Naive thymus-derived CD4-positive, alpha-beta T cell (primary cell): Measurements from ENCODE around the gene INSYN2A. TPM values are rescaled to one million over a fixed set of nuclear protein-coding genes. Genes with fewer than 3 reads are reported as not detected.

ENCODE experiments used
- ATAC-seq: fragments of 150-1000 bp; cut with Tn5 transposase; 2 replicates; pipeline ENCODE4 v1.10.0; 2021; ENCODE audit warnings: mild to moderate bottlenecking, moderate library complexity
- CTCF ChIA-PET: fragments of 350-600 bp; sonication (Branson Sonifier 250); formaldehyde crosslinking; loops from one replicate; lab custom pipeline; 2021; ENCODE audit warnings: antibody characterized with exemption; lab: Charles Lee
- POLR2A ChIA-PET: fragments of 350-600 bp; sonication (Branson Sonifier 250); formaldehyde crosslinking; loops from one replicate; lab custom pipeline; 2021; ENCODE audit warnings: antibody characterized with exemption, inconsistent platforms; lab: Charles Lee
- DNase-seq, 9 donors: peaks; one replicate each; pipeline versions ENCODE4 v3.0.0 to v3.0.0-alpha.2; 2020 to 2022; ENCODE audit warnings: mixed read lengths in 1 of 9
- H3K27ac ChIP-seq: one replicate; pipeline ENCODE4 v1.7.0; 2013; ENCODE audit warnings: mild to moderate bottlenecking, low read depth, low read length, moderate library complexity
- H3K27me3 ChIP-seq, 2 donors: one replicate each; pipeline ENCODE4 v1.7.0; 2013; ENCODE audit warnings: low read length in 2 of 2, mild to moderate bottlenecking in 2 of 2, moderate library complexity in 2 of 2; ENCODE audit not compliant: control insufficient read depth in 2 of 2, insufficient read depth in 2 of 2
- H3K36me3 ChIP-seq, 3 experiments: 1 replicate in 2 of 3; 2 replicates in 1 of 3; pipeline ENCODE4 v1.7.0; 2013; ENCODE audit warnings: low read length in 3 of 3, mild to moderate bottlenecking in 3 of 3, moderate library complexity in 1 of 3; ENCODE audit not compliant: insufficient read depth in 3 of 3, control insufficient read depth in 2 of 3
- H3K4me1 ChIP-seq, 2 donors: one replicate each; pipeline ENCODE4 v1.7.0; 2013; ENCODE audit warnings: low read length in 2 of 2, mild to moderate bottlenecking in 2 of 2, moderate library complexity in 1 of 2; ENCODE audit not compliant: control insufficient read depth in 2 of 2, insufficient read depth in 2 of 2
- H3K4me3 ChIP-seq: 2 replicates; pipeline ENCODE4 v1.7.0; 2013; ENCODE audit warnings: mild to moderate bottlenecking, low read length
- H3K9me3 ChIP-seq, 3 experiments: 1 replicate in 2 of 3; 2 replicates in 1 of 3; pipeline ENCODE4 v1.7.0; 2013; ENCODE audit warnings: low read length in 3 of 3; ENCODE audit not compliant: control insufficient read depth in 2 of 3
- H3K27ac Mint-ChIP-seq, 9 donors: one replicate each; pipeline ENCODE4 v1.8.0; 2020 to 2022; ENCODE audit warnings: mixed read lengths in 9 of 9, mild to moderate bottlenecking in 8 of 9, moderate library complexity in 5 of 9, inconsistent platforms in 2 of 9
- H3K27me3 Mint-ChIP-seq, 5 donors: one replicate each; pipeline ENCODE4 v1.8.0; 2021 to 2022; ENCODE audit warnings: mixed read lengths in 5 of 5, mild to moderate bottlenecking in 1 of 5
- H3K36me3 Mint-ChIP-seq, 5 donors: one replicate each; pipeline ENCODE4 v1.8.0; 2020 to 2022; ENCODE audit warnings: mixed read lengths in 5 of 5, mild to moderate bottlenecking in 3 of 5, inconsistent platforms in 1 of 5
- H3K4me1 Mint-ChIP-seq, 7 donors: one replicate each; pipeline ENCODE4 v1.8.0; 2020 to 2022; ENCODE audit warnings: mixed read lengths in 7 of 7, mild to moderate bottlenecking in 3 of 7, inconsistent platforms in 1 of 7
- H3K4me3 Mint-ChIP-seq, 10 donors: one replicate each; pipeline ENCODE4 v1.8.0; 2020 to 2022; ENCODE audit warnings: mild to moderate bottlenecking in 10 of 10, mixed read lengths in 10 of 10, moderate library complexity in 6 of 10, inconsistent platforms in 2 of 10
- H3K9me3 Mint-ChIP-seq, 11 donors: one replicate each; pipeline ENCODE4 v1.8.0; 2020 to 2022; ENCODE audit warnings: mixed read lengths in 11 of 11, mild to moderate bottlenecking in 4 of 11, inconsistent platforms in 1 of 11, moderate library complexity in 1 of 11
- intact Hi-C, 2 donors: fragments of 100-400 bp; cut with micrococcal nuclease; formaldehyde crosslinking; loops; one replicate each; pipeline ENCODE4 v1.15.1; 2023
- polyA plus RNA-seq, 2 donors: library from polyadenylated mRNA; unstranded; fragments of 300-500 nt; fragmentation: Illumina TruSeq; gene quantifications; one replicate each; pipeline ENCODE4 v1.2.3, GENCODE V29; 2021
- total RNA-seq, 6 experiments: library from RNA in 5 of 6; stranded (reverse) in 5 of 6; gene quantifications; 1 replicate in 5 of 6; 2 replicates in 1 of 6; pipeline ENCODE4 v1.2.3 and lab custom pipeline; 2021 to 2026

INSYN2A gene
- total and polyA plus RNA-seq, 7 experiments from 2014 or later = not detected

DNA sequence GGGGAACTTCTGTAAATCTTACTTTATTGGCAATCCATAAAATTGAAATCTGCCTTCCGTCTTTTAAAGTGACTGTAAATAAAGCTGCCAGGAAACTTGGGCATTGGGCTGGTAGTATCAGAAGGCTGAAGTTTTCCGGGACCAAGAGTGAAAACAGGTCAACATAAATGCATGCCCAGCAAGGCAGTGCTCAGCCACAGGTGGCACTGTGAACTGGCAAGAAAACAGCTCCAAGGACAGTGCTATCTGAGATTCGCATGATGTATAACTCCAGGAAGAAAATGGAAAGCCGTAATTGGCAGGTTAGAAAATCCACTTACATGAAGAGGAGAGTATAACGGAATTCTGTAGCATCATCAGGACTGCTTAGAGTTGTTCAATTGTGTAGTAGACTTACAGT lies 1.9 kb upstream of the INSYN2A start:
- peaks cover 0 to 3% (median 0%) of the 10 kb centered on the region in 11 donors for H3K9me3 Mint-ChIP-seq
- Histone ChIP-seq H3K27me3 (no peaks in the 10 kb centered on the region), H3K9me3 (no peaks in the 10 kb centered on the region), H3K27ac (no peak overlapping the region), H3K4me1 (no peaks in the 10 kb centered on the region), H3K4me3 (no peak overlapping the region), H3K36me3 (no peaks in the 10 kb centered on the region)
- H3K4me1 Mint-ChIP-seq = peaks cover 0 to 5% (median 0%) of the 10 kb centered on the region in 7 donors
- DNase-seq (no peak), ATAC-seq (no peak)
- intact Hi-C loops = no loop called here
- POLR2A ChIA-PET = no interaction called here
- H3K36me3 Mint-ChIP-seq = no peaks in the 10 kb centered on the region
- peaks cover 26 to 50% (median 36%) of the 10 kb centered on the region in 5 donors for H3K27me3 Mint-ChIP-seq
- H3K27ac Mint-ChIP-seq = no peak overlapping the region
- CTCF ChIA-PET = no interaction called here
- H3K4me3 Mint-ChIP-seq = no peak overlapping the region

DNA sequence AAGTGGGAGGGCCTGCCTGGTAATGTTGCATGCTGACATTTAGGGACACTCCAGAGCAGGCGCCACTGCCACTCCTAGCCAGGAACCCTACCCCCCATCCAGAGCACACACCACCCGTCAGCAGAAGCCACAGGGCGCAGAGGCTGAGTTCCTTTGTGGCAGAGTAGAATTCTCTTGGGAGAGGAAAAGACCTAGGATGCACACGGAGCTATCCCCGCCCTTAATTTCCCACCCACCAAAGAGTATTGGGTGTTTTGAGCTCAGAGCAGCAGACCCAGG lies 702 bp upstream of the INSYN2A start:
- H3K27ac Mint-ChIP-seq = no peak overlapping the region
- H3K36me3 Mint-ChIP-seq = no peaks in the 10 kb centered on the region
- intact Hi-C loops = no loop called here
- peaks cover 0 to 3% (median 0%) of the 10 kb centered on the region in 11 donors for H3K9me3 Mint-ChIP-seq
- Histone ChIP-seq H3K4me1 (no peaks in the 10 kb centered on the region), H3K27me3 (no peaks in the 10 kb centered on the region), H3K4me3 (no peak overlapping the region), H3K9me3 (no peaks in the 10 kb centered on the region), H3K27ac (no peak overlapping the region), H3K36me3 (no peaks in the 10 kb centered on the region)
- ATAC-seq (no peak), DNase-seq (no peak)
- peaks cover 0 to 5% (median 0%) of the 10 kb centered on the region in 7 donors for H3K4me1 Mint-ChIP-seq
- peaks cover 34 to 62% (median 45%) of the 10 kb centered on the region in 5 donors for H3K27me3 Mint-ChIP-seq
- POLR2A ChIA-PET = no interaction called here
- peak overlapping the region in 3 of 10 donors; percentile 33 to 68 (median 56) for H3K4me3 Mint-ChIP-seq
- CTCF ChIA-PET = no interaction called here

- H3K27ac Mint-ChIP-seq = no peak overlapping the region
- POLR2A ChIA-PET = no interaction called here
- intact Hi-C loops = no loop called here
- no peak overlapping the region for H3K27ac ChIP-seq
- no peaks in the 10 kb centered on the region for H3K36me3 Mint-ChIP-seq
- no peak for ATAC-seq
- H3K4me1 Mint-ChIP-seq = peaks cover 0 to 5% (median 0%) of the 10 kb centered on the region in 7 donors
- H3K36me3 ChIP-seq = no peaks in the 10 kb centered on the region
- no peak overlapping the region for H3K4me3 ChIP-seq
- no peak for DNase-seq
- H3K9me3 ChIP-seq = no peaks in the 10 kb centered on the region
- no peak overlapping the region for H3K4me3 Mint-ChIP-seq
- H3K4me1 ChIP-seq = no peaks in the 10 kb centered on the region
- H3K9me3 Mint-ChIP-seq = peaks cover 0 to 3% (median 0%) of the 10 kb centered on the region in 11 donors
- peaks cover 37 to 63% (median 53%) of the 10 kb centered on the region in 5 donors for H3K27me3 Mint-ChIP-seq
- CTCF ChIA-PET = no interaction called here
- no peaks in the 10 kb centered on the region for H3K27me3 ChIP-seq
These were observed 665 bp downstream of the INSYN2A start for GRCh38 chr10:127195571-127196281.

DNA sequence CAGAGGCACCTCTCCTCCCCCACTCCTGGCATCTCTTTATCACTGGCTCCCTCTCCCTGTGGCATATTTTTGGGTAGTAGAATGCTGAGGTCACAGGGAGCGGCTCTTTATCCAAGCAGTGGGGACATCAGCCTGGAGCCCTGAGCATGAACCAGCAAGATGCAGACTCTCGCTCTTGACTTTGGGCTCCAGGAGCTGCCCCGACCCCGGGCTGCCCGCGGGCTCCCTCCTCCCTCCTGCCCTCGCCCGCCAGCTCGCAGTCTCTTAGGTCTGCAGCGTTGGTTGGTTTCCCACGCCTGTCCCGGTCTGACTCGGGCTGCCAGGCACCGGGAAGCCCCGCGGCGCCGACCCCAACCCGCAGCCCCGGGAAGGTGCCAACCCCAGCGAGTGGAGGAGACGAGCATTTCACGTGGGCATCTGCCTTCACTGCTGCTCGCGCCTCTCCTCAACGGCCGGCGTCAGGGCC lies 1.3 kb downstream of the INSYN2A start:
- peaks cover 0 to 5% (median 0%) of the 10 kb centered on the region in 7 donors for H3K4me1 Mint-ChIP-seq
- no peak for DNase-seq
- peaks cover 38 to 64% (median 54%) of the 10 kb centered on the region in 5 donors for H3K27me3 Mint-ChIP-seq
- POLR2A ChIA-PET = no interaction called here
- no peaks in the 10 kb centered on the region for H3K4me1 ChIP-seq
- H3K4me3 Mint-ChIP-seq = peak overlapping the region in 1 of 10 donors; percentile 20
- peaks cover 0 to 3% (median 0%) of the 10 kb centered on the region in 11 donors for H3K9me3 Mint-ChIP-seq
- no peaks in the 10 kb centered on the region for H3K36me3 ChIP-seq
- H3K4me3 ChIP-seq = no peak overlapping the region
- intact Hi-C loops = no loop called here
- no peaks in the 10 kb centered on the region for H3K27me3 ChIP-seq
- H3K36me3 Mint-ChIP-seq = no peaks in the 10 kb centered on the region
- H3K9me3 ChIP-seq = no peaks in the 10 kb centered on the region
- H3K27ac ChIP-seq = no peak overlapping the region
- no peak for ATAC-seq
- H3K27ac Mint-ChIP-seq = no peak overlapping the region
- CTCF ChIA-PET = no interaction called here

DNA sequence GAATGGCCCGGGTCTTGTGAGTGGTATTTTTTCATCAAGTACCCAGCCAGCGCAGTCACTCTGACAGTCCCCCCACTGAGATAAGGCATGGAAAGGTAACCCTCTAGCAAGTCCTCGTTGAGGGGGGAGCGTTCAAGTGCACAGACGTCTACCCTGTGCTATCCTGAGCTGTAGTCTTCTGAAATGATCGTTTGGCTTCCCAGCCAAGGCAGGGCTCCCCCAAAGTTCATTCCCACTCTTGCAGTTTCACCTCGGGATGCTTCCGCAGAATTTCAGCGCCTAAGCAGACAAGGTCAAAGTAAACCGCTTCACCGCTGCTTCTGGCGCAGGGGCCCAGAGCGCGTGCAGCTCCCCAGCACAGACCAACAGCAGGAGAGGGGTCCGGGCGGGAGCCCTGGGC lies 1.8 kb downstream of the INSYN2A start:
- no peaks in the 10 kb centered on the region for H3K27me3 ChIP-seq
- CTCF ChIA-PET = no interaction called here
- Mint-ChIP-seq H3K36me3 (no peaks in the 10 kb centered on the region), H3K4me3 (peak overlapping the region in 2 of 10 donors; percentile 20 to 45), H3K27me3 (peaks cover 38 to 60% (median 54%) of the 10 kb centered on the region in 5 donors), H3K27ac (no peak overlapping the region), H3K4me1 (peaks cover 0 to 5% (median 0%) of the 10 kb centered on the region in 7 donors), H3K9me3 (no peaks in the 10 kb centered on the region)
- ATAC-seq (no peak), DNase-seq (no peak)
- no peaks in the 10 kb centered on the region for H3K36me3 ChIP-seq
- H3K27ac ChIP-seq = no peak overlapping the region
- no peak overlapping the region for H3K4me3 ChIP-seq
- no peaks in the 10 kb centered on the region for H3K9me3 ChIP-seq
- POLR2A ChIA-PET = no interaction called here
- intact Hi-C loops = no loop called here
- H3K4me1 ChIP-seq = no peaks in the 10 kb centered on the region

DNA sequence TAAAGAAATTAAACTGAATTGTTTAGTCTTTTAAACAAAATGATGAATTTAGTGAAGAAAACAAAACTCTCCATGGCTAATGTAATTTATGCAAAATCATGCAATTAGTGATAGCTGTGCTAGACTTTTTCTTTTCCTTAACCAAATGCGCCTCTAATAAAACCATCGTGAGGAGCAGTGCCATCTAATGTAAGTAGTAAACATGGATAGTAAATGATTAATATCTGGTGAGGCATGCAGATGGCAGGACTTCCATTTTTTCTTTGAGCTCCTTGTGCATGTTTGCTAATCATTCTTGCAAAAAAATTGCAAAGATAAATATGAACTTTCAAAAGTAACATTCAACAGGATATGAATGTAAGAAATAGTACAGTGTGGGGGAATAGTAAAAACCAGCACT lies 2.3 kb downstream of the INSYN2A start:
- DNase-seq = no peak
- Histone ChIP-seq H3K36me3 (no peaks in the 10 kb centered on the region), H3K4me1 (no peaks in the 10 kb centered on the region), H3K27me3 (no peaks in the 10 kb centered on the region), H3K4me3 (no peak overlapping the region), H3K27ac (no peak overlapping the region), H3K9me3 (no peaks in the 10 kb centered on the region)
- H3K4me3 Mint-ChIP-seq = no peak overlapping the region
- no peaks in the 10 kb centered on the region for H3K36me3 Mint-ChIP-seq
- intact Hi-C loops = no loop called here
- H3K4me1 Mint-ChIP-seq = peaks cover 0 to 5% (median 0%) of the 10 kb centered on the region in 7 donors
- POLR2A ChIA-PET = no interaction called here
- ATAC-seq = no peak
- H3K9me3 Mint-ChIP-seq = no peaks in the 10 kb centered on the region
- H3K27ac Mint-ChIP-seq = no peak overlapping the region
- peaks cover 38 to 60% (median 50%) of the 10 kb centered on the region in 5 donors for H3K27me3 Mint-ChIP-seq
- CTCF ChIA-PET = no interaction called here

DNA sequence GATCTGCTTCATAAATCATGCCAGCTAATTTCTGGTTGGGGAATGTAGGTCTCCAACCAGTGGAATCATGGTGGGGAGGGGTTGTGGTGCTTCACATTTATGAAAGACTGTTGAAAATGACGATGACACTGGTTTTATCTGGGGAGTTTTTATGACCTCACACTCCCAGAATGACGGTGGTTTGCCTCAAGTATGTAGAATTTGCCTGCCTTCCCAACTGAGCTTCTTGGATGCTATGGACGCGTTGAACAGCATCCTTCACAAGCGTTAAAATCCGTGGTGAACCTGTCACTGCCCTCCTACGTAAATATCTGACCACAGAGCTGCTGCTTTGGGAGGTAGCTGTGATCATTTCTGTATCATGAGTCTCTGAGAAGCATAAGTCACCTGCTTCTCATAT lies 3.3 kb downstream of the INSYN2A start:
- Mint-ChIP-seq H3K27ac (no peak overlapping the region), H3K36me3 (no peaks in the 10 kb centered on the region), H3K4me3 (no peak overlapping the region), H3K4me1 (peaks cover 0 to 5% (median 0%) of the 10 kb centered on the region in 7 donors), H3K9me3 (no peaks in the 10 kb centered on the region), H3K27me3 (peaks cover 35 to 54% (median 47%) of the 10 kb centered on the region in 5 donors)
- intact Hi-C loops = no loop called here
- no peak overlapping the region for H3K4me3 ChIP-seq
- DNase-seq (no peak), ATAC-seq (no peak)
- ChIA-PET CTCF (no interaction called here), POLR2A (no interaction called here)
- H3K27me3 ChIP-seq = no peaks in the 10 kb centered on the region
- H3K36me3 ChIP-seq = no peaks in the 10 kb centered on the region
- no peaks in the 10 kb centered on the region for H3K9me3 ChIP-seq
- H3K4me1 ChIP-seq = no peaks in the 10 kb centered on the region
- no peak overlapping the region for H3K27ac ChIP-seq
